NCI-H2227 treated with DMSO at 0.1 percent for 48 hours (cell line): ENCODE measurements around the gene TGFBR3L.
A peak's percentile ranks its signal among the peaks of the same experiment; 100 is the strongest.
"Not testable (repeated sequence)": the region's sequence is repeated elsewhere in the genome, so short reads cannot be mapped to it uniquely, and the experiment has no call there.

Experiments used
- DNase-seq: peaks from one replicate; lab custom pipeline; 2025; lab: John Stamatoyannopoulos, UW

Gene TGFBR3L

DNA sequence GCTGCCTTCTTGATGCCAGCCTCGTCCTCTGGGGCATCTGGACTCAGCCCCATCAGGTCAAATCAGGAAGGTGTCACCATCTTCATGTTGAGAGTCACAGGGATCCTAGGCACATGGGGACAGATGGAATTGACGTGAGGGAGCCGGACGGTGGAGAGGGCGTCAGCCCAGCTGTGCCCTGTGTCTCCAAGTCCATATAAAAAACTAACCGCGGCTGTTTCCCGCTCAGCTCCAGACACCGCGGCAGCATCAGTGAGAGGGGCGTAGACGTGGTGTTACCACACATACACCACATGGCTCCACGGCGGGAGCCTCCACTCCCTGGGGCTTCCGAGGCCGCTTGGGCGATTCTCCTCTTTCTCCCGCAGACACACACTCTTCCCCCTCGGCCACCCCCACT lies 34.8 kb upstream of the TGFBR3L start:
- no peak for DNase-seq

DNA sequence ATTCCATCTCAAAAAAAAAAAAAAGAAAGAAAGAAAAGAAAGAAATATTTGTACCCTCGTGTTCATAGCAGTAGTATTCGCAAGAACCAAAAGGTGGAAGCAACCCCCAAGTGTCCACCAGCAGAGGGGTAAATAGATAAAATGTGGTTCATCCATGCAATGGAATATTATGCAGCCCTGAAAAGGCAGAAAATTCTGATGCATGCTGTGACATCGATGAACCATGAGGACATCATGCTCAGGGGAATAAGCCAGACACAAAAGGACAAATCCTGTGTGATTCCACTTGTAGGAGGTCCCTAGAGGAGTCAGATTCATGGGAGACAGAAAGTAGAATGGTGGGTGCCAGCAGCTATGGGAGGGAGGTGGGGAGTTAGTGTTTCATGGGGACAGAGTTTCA lies 32.7 kb upstream of the TGFBR3L start:
- DNase-seq: no peak

GRCh38 chr19:7883105-7883504 lies 31.5 kb upstream of the TGFBR3L start:
- DNase-seq: no peak

- DNase-seq: no peak
These were observed 30.6 kb upstream of the TGFBR3L start for GRCh38 chr19:7883796-7884570.

DNA sequence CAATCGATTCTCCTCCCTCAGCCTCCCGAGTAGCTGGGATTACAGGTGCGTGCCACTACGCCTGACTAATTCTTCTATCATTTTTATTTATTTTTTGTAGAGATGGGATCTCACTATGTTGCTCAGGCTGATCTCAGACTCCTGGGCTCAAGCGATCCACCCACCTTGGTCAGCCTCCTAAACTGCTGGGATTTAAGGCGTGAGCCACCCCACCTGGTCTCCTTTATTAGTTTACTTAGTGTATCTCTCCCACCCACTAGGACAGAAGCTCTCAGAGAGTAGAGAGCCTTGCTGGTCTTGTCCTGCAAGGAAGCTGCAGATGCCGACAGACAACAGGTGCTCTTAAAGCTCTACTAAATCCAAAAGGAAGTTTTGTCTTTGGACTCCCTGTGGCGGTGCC lies 28.8 kb upstream of the TGFBR3L start:
- DNase-seq: no peak

DNA sequence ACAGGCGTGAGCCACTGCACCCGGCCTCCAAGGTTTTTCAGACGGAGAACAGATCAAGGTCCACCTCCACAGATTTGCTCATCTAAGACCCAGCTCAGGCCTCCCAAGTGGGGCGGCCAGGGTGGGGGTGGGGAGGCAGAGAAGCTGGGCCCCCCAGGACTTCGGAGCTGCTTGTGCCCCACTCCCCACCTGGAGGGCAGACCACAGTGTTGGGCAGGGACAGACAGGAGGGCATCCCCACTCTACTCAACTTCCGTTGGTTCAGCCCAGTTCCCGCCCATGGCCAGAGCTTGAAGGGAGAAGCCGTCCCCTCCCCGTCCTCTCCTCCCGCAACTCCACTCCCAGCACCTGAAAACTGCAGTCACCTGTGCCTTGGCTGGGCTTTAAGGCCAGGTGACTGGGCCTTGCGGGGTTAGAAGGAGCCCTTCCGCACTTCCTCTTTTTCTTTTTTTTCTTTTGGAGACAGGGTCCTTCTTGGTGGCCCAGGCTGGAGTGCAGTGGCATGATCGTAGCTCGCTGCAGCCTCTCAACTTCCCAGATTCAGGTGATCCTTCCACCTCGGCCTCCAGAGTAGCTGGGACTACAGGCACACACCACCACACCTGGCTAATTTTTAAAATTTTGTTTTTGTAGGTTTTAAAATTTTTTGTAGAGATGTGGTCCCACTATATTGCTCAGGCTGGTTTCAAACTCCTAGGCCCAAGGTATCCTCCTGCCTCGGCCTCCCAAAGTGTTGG lies 27.1 kb upstream of the TGFBR3L start:
- no peak for DNase-seq

DNA sequence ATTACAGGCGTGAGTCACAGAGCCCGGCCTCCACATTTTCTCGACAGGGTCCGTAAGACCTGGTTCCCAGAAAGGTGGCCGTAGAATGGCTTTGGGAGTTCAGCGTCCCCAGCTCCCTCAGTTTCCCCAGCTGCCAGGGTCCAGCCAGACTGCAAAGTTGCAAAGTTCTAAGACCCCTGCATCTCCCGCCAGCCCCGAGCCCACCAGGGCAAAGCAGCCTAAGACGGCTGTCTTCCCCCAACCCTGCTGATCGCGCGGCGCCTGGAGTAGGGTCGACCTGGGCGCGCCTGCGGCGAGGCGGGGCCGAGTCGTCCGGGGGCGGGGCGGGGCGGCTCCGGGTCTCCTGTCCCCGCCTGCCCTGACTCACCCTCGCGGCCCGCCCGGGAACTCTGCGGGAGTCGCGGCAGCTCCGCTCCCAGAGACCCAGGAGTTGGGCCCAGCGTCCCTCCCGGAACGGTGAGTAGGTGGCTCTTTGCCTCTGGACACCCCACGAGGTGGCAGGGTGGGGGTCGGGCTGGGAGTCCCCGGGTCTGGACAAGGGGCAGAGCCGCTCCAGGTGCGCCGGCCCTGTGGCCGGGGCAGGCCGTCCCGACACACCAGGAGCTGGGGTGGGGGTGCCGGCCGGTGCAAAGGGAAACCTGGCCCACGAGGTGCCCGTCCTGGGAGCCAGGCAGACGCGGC lies 26.3 kb upstream of the TGFBR3L start, which contains the start of gene LRRC8E:
LRRC8E (plus strand) TSS at position 366 of the 681 bp plus-strand sequence. CDS start 7,094 bp downstream, outside the sequence.
- DNase-seq: no peak

DNA sequence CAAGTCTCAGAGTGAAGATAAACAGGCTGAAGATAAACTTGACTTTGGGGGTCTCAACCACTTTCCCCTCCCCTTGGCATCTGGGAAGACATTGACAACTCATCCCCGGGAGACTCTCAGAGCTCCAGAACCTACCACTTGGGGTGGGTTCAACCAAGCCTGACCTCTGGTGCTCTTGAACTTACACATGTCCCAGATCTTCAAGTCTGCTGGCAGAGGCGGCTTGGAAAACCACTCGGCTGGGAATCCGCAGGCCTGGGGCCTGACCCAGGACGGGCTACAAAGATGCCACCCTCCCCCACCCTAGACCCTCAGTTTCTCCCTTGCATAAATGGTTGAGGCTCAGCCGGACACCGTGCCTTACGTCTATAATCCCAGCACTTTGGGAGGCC lies 25.8 kb upstream of the TGFBR3L start:
- DNase-seq: no peak

DNA sequence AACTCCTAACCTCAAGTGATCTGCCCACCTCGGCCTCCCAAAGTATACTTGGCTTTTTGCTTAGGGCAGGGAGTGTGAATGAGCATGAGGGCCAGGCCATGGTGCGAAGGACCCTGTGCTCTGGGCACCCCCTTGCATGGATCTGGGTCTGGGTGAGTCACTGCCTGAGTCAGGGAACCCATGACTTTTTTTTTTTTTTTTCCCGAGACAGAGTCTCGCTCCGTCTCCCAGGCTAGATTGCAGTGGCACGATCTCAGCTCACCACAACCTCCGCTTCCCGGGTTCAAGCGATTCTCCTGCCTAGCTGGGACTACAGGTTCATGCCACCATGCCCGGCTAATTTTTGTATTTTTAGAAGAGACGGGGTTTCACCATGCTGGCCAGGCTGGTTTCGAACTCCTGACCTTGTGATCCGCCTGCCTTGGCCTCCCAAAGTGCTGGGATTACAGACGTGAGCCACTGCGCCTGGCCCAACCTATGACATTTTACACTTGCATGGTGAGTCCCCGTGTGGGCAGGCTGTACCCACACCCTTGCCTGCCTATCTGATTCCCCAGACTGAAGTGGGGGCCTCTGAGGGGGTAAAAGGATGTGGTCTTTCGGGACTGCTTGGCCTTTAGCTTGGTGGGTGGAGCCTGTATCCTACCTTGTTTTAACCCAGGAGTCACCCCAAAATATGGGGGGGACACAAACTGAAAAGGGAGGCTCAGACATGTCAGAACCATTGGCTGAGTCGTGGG lies 21.1 kb upstream of the TGFBR3L start:
- DNase-seq: not testable (repeated sequence)

GRCh38 chr19:7894612-7895309 lies 19.9 kb upstream of the TGFBR3L start:
- DNase-seq: no peak

DNA sequence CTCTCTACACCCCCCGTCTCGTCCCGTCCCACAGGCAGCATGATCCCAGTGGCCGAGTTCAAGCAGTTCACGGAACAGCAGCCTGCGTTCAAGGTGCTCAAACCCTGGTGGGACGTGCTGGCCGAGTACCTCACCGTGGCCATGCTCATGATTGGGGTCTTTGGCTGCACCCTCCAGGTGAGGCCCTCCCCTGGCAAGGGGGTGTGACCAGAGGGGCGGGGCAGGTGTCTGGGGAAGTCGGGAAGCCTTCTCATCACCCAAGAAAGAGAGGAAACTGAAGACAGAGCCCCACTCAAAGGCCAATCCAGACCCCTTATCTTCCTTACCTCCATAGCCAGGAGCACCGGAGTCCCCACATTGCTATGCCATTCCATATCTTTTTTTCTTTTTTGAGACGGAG lies 19.1 kb upstream of the TGFBR3L start:
- DNase-seq: no peak

DNA sequence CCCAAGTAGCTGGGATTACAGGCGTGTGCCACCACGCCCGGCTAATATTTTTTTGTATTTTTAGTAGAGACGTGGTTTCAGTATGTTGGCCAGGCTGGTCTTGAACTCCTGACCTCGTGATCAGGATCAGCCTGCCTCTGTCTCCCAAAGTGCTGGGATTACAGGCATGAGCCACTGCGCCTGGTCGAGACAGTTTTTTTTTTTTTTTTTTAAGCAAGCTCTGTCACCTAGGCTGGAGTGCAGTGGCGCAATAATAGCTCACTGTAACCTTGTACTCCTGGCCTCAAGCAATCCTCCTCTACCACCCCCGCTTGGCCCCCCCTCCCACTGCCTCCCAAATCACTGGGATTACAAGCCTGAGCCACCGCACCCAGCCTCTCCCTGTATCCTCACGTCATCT lies 17.3 kb upstream of the TGFBR3L start:
- DNase-seq: no peak

GRCh38 chr19:7898967-7899366 lies 15.7 kb upstream of the TGFBR3L start:
- DNase-seq: no peak

- no peak for DNase-seq
These were observed 14.8 kb upstream of the TGFBR3L start for GRCh38 chr19:7899751-7900378.

DNA sequence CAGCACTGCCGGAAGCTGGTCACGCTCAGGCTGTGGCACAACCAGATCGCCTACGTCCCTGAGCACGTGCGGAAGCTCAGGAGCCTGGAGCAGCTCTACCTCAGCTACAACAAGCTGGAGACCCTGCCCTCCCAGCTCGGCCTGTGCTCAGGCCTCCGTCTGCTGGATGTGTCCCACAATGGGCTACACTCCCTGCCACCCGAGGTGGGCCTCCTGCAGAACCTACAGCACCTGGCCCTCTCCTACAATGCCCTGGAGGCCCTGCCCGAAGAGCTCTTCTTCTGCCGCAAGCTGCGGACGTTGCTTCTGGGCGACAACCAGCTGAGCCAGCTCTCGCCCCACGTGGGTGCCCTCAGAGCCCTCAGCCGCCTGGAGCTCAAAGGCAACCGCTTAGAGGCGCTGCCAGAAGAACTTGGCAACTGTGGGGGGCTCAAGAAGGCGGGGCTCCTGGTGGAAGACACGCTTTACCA lies 14.2 kb upstream of the TGFBR3L start:
- no peak for DNase-seq

DNA sequence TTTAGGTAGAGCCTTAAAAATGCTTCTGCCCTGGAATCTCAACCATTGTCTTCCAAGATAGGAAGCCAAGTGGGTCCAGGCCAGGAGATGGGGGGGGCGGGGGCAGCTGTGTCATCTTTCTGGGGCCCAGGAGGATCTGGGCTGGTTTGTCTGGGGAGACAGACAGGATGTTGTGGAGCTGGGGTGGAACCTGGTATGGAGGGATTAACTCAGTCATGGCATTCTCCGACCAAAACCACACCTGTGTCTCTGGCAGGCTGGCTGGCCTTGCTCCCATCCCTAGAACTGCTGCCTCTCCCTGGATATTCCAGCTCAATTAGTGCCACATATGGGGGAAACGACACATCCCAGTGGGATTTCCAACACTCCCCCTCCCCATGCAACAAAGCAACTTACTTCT lies 13.7 kb upstream of the TGFBR3L start:
- no peak for DNase-seq

GRCh38 chr19:7901337-7901736 lies 13.3 kb upstream of the TGFBR3L start:
- no peak for DNase-seq

DNA sequence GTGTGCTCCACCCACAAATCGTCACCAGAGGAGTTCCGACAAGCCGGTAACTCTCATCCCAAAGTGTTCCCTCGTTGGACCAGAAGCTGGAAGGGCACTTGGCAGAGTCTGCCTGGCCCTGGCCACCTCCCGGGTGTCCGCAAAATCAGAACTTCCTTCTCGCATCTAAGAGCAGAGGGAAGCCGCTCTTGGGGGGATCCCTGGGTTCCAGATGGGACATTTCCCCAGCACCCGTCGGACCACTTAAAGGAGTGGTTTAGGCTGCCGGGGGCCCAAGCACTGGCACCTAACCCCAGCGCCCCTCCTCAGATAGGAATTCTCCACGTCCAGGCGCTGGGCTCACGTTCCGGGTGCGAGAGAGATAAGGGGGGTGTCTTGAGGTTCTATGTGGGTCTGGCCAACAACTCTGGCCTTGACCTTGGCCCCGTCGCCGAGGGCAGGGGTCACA lies 11.8 kb upstream of the TGFBR3L start:
- DNase-seq: no peak

DNA sequence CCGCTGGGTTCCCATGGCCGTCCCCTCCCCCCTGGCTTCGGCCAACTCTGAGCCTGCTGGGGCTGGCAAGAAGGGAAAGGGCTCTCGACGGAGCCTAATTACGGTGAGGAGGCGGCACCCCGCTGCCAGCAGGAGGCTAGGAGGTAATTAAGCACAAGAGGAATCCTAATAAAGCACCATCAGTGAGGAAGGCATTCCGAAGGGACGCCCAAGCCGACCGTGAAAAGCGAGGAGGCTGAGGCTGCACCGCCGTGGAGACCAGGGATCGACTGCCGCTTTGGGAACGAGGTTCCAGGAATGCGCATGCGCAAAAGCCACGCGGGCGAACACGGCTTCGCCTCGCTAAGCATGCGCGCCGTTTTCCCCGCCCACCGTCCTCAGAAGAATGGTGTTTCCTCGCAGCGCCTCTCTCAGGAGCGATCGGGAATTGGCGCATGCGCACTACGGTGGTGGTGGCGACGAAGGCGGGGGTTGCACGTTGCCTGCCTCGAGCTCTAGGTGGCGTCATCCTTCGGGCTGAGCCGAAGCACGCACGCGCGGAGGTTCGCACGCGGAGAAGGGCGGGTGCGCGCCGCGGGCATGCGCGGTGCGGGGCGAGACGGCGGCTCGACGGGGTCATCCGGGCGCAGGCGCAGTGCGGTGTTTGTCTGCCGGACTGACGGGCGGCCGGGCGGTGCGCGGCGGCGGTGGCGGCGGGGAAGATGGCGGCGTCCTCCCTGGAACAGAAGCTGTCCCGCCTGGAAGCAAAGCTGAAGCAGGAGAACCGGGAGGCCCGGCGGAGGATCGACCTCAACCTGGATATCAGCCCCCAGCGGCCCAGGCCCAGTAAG lies 11.2 kb upstream of the TGFBR3L start, which contains the start of gene MAP2K7:
MAP2K7 (plus strand) TSS at position 634 of the 830 bp plus-strand sequence; CDS start at position 702, 68 bp downstream.
- DNase-seq: peak; percentile 98
